CD14-positive monocyte (primary cell): ENCODE results near the gene FOXJ3. TPM values are rescaled to one million over a fixed set of nuclear protein-coding genes. Genes with fewer than 3 reads are reported as not detected.
A peak's percentile ranks its signal among the peaks of the same experiment; 100 is the strongest.

Experiments used
- DNase-seq, 3 donors: peaks; one replicate each; pipeline ENCODE4 v3.0.0-alpha.2; 2011 to 2022
- H2AFZ ChIP-seq: 2 replicates; pipeline ENCODE4 v1.6.0; 2012; ENCODE audit warnings: mild to moderate bottlenecking, low read depth, low read length, inconsistent platforms; ENCODE audit not compliant: insufficient read depth, poor library complexity, severe bottlenecking
- H3K27ac ChIP-seq, 2 donors: 1 replicate in 1 of 2; 2 replicates in 1 of 2; pipeline ENCODE4 v1.5.1; 2012 to 2013; ENCODE audit warnings: low read length in 2 of 2, control low read depth in 1 of 2, inconsistent platforms in 1 of 2, low read depth in 1 of 2, mild to moderate bottlenecking in 1 of 2
- H3K27me3 ChIP-seq, 2 donors: one replicate each; pipeline versions ENCODE4 v1.6.0 to v1.6.1; 2011 to 2013; ENCODE audit warnings: low read length in 2 of 2; ENCODE audit not compliant: control insufficient read depth in 2 of 2, insufficient read depth in 2 of 2
- H3K36me3 ChIP-seq, 2 donors: replicated peaks in 1 of 2; 1 replicate in 1 of 2; 2 replicates in 1 of 2; pipeline versions ENCODE4 v1.5.1 to v1.6.1; 2012 to 2013; ENCODE audit warnings: low read length in 2 of 2, control low read depth in 1 of 2, inconsistent platforms in 1 of 2, mild to moderate bottlenecking in 1 of 2; ENCODE audit not compliant: insufficient read depth in 2 of 2, control insufficient read depth in 1 of 2
- H3K4me1 ChIP-seq, 2 donors: 1 replicate in 1 of 2; 2 replicates in 1 of 2; pipeline versions ENCODE4 v1.5.1 to v1.6.1; 2012 to 2013; ENCODE audit warnings: low read length in 2 of 2, control low read depth in 1 of 2, inconsistent platforms in 1 of 2, mild to moderate bottlenecking in 1 of 2, moderate library complexity in 1 of 2; ENCODE audit not compliant: insufficient read depth in 2 of 2, control insufficient read depth in 1 of 2
- H3K4me2 ChIP-seq: replicated peaks from 2 replicates; pipeline ENCODE3; 2012; ENCODE audit warnings: low read length, moderate library complexity, mild to moderate bottlenecking; ENCODE audit not compliant: poor library complexity, severe bottlenecking; ENCODE audit errors: extremely low read depth
- H3K4me3 ChIP-seq, 3 experiments: fragments of 200-600 bp in 1 of 3; sonication (generic) in 1 of 3; replicated peaks in 1 of 3; 1 replicate in 2 of 3; 2 replicates in 1 of 3; pipeline ENCODE4 v1.5.1; 2011 to 2013; ENCODE audit warnings: low read length in 3 of 3, mild to moderate bottlenecking in 3 of 3, control low read depth in 2 of 3, low read depth in 2 of 3, inconsistent platforms in 1 of 3, moderate library complexity in 1 of 3
- H3K79me2 ChIP-seq: 2 replicates; pipeline ENCODE4 v1.6.0; 2012; ENCODE audit warnings: mild to moderate bottlenecking, control low read depth, inconsistent platforms, low read length, moderate library complexity; ENCODE audit not compliant: insufficient read depth
- H3K9ac ChIP-seq: 2 replicates; pipeline ENCODE4 v1.6.0; 2017; ENCODE audit warnings: low read length, mild to moderate bottlenecking; ENCODE audit not compliant: insufficient read depth, poor library complexity, severe bottlenecking
- H3K9me3 ChIP-seq, 2 donors: replicated peaks in 1 of 2; 1 replicate in 1 of 2; 2 replicates in 1 of 2; pipeline versions ENCODE4 v1.5.1 to v1.6.1; 2012 to 2013; ENCODE audit warnings: low read length in 2 of 2, control low read depth in 1 of 2; ENCODE audit not compliant: control insufficient read depth in 1 of 2, insufficient read depth in 1 of 2
- H4K20me1 ChIP-seq: 2 replicates; pipeline ENCODE4 v1.6.0; 2012; ENCODE audit warnings: mild to moderate bottlenecking, low read length, control low read depth, moderate library complexity; ENCODE audit not compliant: insufficient read depth
- H3K27ac Mint-ChIP-seq, 7 donors: one replicate each; pipeline ENCODE4 v1.8.0; 2020; ENCODE audit warnings: mild to moderate bottlenecking in 7 of 7, mixed read lengths in 7 of 7, moderate library complexity in 6 of 7, inconsistent platforms in 2 of 7
- H3K27me3 Mint-ChIP-seq, 3 donors: one replicate each; pipeline ENCODE4 v1.8.0; 2021 to 2022; ENCODE audit warnings: low read depth in 3 of 3, mild to moderate bottlenecking in 3 of 3, mixed read lengths in 3 of 3, moderate library complexity in 3 of 3, inconsistent platforms in 1 of 3
- H3K36me3 Mint-ChIP-seq, 2 donors: one replicate each; pipeline ENCODE4 v1.8.0; 2020; ENCODE audit warnings: mixed read lengths in 2 of 2, inconsistent platforms in 1 of 2, mild to moderate bottlenecking in 1 of 2
- H3K4me1 Mint-ChIP-seq: one replicate; pipeline ENCODE4 v1.8.0; 2020; ENCODE audit warnings: mild to moderate bottlenecking, mixed read lengths
- H3K4me3 Mint-ChIP-seq, 2 donors: one replicate each; pipeline ENCODE4 v1.8.0; 2020; ENCODE audit warnings: mild to moderate bottlenecking in 2 of 2, mixed read lengths in 2 of 2, moderate library complexity in 1 of 2
- H3K9me3 Mint-ChIP-seq, 7 donors: one replicate each; pipeline ENCODE4 v1.8.0; 2020 to 2022; ENCODE audit warnings: mixed read lengths in 7 of 7, mild to moderate bottlenecking in 6 of 7, moderate library complexity in 6 of 7, inconsistent platforms in 2 of 7
- WGBS: methylation state at CpG from one replicate; pipeline ENCODE4 v1.1.5; 2013; ENCODE audit warnings: missing lambda C conversion rate; ENCODE audit not compliant: insufficient coverage; 5-methylcytosine and 5-hydroxymethylcytosine counted together
- intact Hi-C, 2 donors: fragments of 100-400 bp; cut with micrococcal nuclease; formaldehyde crosslinking; loops; one replicate each; pipeline versions ENCODE4 v1.15.0 to v1.15.1; 2023
- polyA plus RNA-seq, 3 donors: library from polyadenylated mRNA; depleted of rRNA in 1 of 3; unstranded in 2 of 3; stranded (reverse) in 1 of 3; fragments of 300-500 nt in 2 of 3; fragments of >200 nt in 1 of 3; fragmentation: Illumina TruSeq in 2 of 3; gene quantifications; 1 replicate in 2 of 3; 2 replicates in 1 of 3; pipeline ENCODE4 v1.2.3, GENCODE V29; 2012 to 2021
- TF ChIP-seq, protein P1 (sequence below): fragments of 200-600 bp; IDR thresholded peaks from one replicate; pipeline ENCODE4 v1.8.0; 2022; ENCODE audit warnings: antibody characterized with exemption, mild to moderate bottlenecking

The FOXJ3 gene
- polyA plus RNA-seq, 3 donors: 10.2 to 18.5 (median 18.4) TPM

- peaks cover 17% of the 10 kb centered on the region for H3K4me1 Mint-ChIP-seq
- TF ChIP-seq, protein P1, sequence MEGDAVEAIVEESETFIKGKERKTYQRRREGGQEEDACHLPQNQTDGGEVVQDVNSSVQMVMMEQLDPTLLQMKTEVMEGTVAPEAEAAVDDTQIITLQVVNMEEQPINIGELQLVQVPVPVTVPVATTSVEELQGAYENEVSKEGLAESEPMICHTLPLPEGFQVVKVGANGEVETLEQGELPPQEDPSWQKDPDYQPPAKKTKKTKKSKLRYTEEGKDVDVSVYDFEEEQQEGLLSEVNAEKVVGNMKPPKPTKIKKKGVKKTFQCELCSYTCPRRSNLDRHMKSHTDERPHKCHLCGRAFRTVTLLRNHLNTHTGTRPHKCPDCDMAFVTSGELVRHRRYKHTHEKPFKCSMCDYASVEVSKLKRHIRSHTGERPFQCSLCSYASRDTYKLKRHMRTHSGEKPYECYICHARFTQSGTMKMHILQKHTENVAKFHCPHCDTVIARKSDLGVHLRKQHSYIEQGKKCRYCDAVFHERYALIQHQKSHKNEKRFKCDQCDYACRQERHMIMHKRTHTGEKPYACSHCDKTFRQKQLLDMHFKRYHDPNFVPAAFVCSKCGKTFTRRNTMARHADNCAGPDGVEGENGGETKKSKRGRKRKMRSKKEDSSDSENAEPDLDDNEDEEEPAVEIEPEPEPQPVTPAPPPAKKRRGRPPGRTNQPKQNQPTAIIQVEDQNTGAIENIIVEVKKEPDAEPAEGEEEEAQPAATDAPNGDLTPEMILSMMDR: no peak
These were observed 52.9 kb downstream of the FOXJ3 start for GRCh38 chr1:42282024-42282579.

DNA sequence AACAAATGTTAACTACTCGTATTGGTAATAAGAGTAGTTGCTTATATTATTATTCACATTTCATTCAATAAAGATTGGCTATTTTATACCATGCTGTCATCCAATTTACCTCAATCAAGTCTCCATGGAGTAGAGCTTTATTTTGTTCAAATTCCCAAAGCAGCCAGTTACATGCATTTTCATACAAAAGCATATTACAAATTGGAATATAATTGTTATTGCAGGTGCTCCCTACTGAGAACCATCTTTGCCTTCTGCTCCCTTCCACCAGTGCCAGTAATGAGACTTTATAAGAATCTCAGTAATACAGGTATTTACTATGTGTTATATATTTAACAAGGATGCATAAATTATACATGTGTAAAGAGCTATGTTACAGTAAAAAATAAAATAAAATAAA lies 54.2 kb downstream of the FOXJ3 start:
- no peak for DNase-seq
- Histone ChIP-seq H3K36me3 (peaks cover 15 to 32% of the 10 kb centered on the region in 2 donors), H3K4me2 (no peak overlapping the region), H3K4me3 (no peak overlapping the region), H3K9me3 (no peaks in the 10 kb centered on the region), H2AFZ (no peak overlapping the region), H3K4me1 (no peaks in the 10 kb centered on the region), H4K20me1 (peaks cover 68% of the 10 kb centered on the region), H3K9ac (no peak overlapping the region), H3K27me3 (no peaks in the 10 kb centered on the region), H3K79me2 (peaks cover 20% of the 10 kb centered on the region), H3K27ac (no peak overlapping the region)
- H3K27me3 Mint-ChIP-seq: no peaks in the 10 kb centered on the region
- no CpG with 5 or more reads among the region's 1 CpG for WGBS
- intact Hi-C loops: no loop called here
- no peak overlapping the region for H3K4me3 Mint-ChIP-seq
- peaks cover 15 to 24% of the 10 kb centered on the region in 2 donors for H3K36me3 Mint-ChIP-seq
- H3K4me1 Mint-ChIP-seq: peaks cover 17% of the 10 kb centered on the region
- TF ChIP-seq, protein P1: no peak
- no peak overlapping the region for H3K27ac Mint-ChIP-seq
- no peaks in the 10 kb centered on the region for H3K9me3 Mint-ChIP-seq

More at GRCh38 chr1:42282024-42282579, 52.9 kb downstream of the FOXJ3 start:
- Histone ChIP-seq H2AFZ (no peak overlapping the region), H3K4me1 (no peaks in the 10 kb centered on the region), H3K27ac (no peak overlapping the region), H3K4me3 (no peak overlapping the region), H3K9me3 (no peaks in the 10 kb centered on the region), H3K79me2 (peaks cover 24% of the 10 kb centered on the region), H4K20me1 (peaks cover 68% of the 10 kb centered on the region), H3K4me2 (no peak overlapping the region), H3K9ac (no peak overlapping the region), H3K36me3 (peaks cover 6 to 19% of the 10 kb centered on the region in 2 donors), H3K27me3 (no peaks in the 10 kb centered on the region)
- no peak for DNase-seq
- Mint-ChIP-seq H3K27ac (peak overlapping the region in 1 of 7 donors; percentile 1), H3K27me3 (no peaks in the 10 kb centered on the region), H3K36me3 (peaks cover 8 to 12% of the 10 kb centered on the region in 2 donors), H3K9me3 (no peaks in the 10 kb centered on the region), H3K4me3 (no peak overlapping the region)
- WGBS: no CpG with 5 or more reads among the region's 2 CpGs
- intact Hi-C loops: no loop called here
